Calu3 (cell line): ENCODE data around the gene TMSB4X. TPM values are rescaled to one million over a fixed set of nuclear protein-coding genes. Genes with fewer than 3 reads are reported as not detected.

ENCODE experiments used
- BruUV-seq: library from RNA; stranded (reverse); fragments of 400-500 nt; replicated peaks from 2 replicates; lab custom pipeline; 2021; lab: Mats Ljungman, UMichigan
- CTCF ChIA-PET: fragments of 300-600 bp; sonication (Branson Sonifier 250); formaldehyde crosslinking; loops from one replicate; lab custom pipeline; 2022; ENCODE audit warnings: antibody characterized with exemption; lab: Charles Lee
- DNase-seq: peaks from one replicate; pipeline ENCODE4 v3.0.0; 2022
- H3K27ac Mint-ChIP-seq: one replicate; pipeline ENCODE4 v1.8.0; 2022; ENCODE audit warnings: mixed read lengths; ENCODE audit not compliant: unreplicated experiment
- H3K27me3 Mint-ChIP-seq: one replicate; pipeline ENCODE4 v1.8.0; 2022; ENCODE audit warnings: mixed read lengths; ENCODE audit not compliant: unreplicated experiment
- H3K36me3 Mint-ChIP-seq: one replicate; pipeline ENCODE4 v1.8.0; 2022; ENCODE audit warnings: mild to moderate bottlenecking, moderate library complexity, mixed read lengths; ENCODE audit not compliant: insufficient read depth, unreplicated experiment
- H3K4me1 Mint-ChIP-seq: one replicate; pipeline ENCODE4 v1.8.0; 2022; ENCODE audit warnings: mild to moderate bottlenecking, low read depth, mixed read lengths; ENCODE audit not compliant: unreplicated experiment
- H3K4me3 Mint-ChIP-seq: one replicate; pipeline ENCODE4 v1.8.0; 2022; ENCODE audit warnings: mild to moderate bottlenecking, low read depth, moderate library complexity, mixed read lengths; ENCODE audit not compliant: unreplicated experiment
- H3K9me3 Mint-ChIP-seq: one replicate; pipeline ENCODE4 v1.8.0; 2022; ENCODE audit warnings: low read depth, mixed read lengths; ENCODE audit not compliant: unreplicated experiment
- intact Hi-C: fragments of 100-400 bp; cut with micrococcal nuclease; formaldehyde crosslinking; loops from one replicate; pipeline ENCODE4 v1.10.0; 2022; ENCODE audit not compliant: unreplicated experiment
- total RNA-seq: library from RNA; stranded (reverse); gene quantifications from 2 replicates; pipeline ENCODE4 v1.2.3, GENCODE V29; 2022
- TF ChIP-seq, protein P1 (sequence below): fragments of 200-600 bp; IDR thresholded peaks from one replicate; pipeline ENCODE4 v1.8.0; 2022; ENCODE audit warnings: antibody characterized with exemption; ENCODE audit not compliant: unreplicated experiment

The TMSB4X gene
- total RNA-seq, 1 experiment from 2014 or later: 5,274 TPM

DNA sequence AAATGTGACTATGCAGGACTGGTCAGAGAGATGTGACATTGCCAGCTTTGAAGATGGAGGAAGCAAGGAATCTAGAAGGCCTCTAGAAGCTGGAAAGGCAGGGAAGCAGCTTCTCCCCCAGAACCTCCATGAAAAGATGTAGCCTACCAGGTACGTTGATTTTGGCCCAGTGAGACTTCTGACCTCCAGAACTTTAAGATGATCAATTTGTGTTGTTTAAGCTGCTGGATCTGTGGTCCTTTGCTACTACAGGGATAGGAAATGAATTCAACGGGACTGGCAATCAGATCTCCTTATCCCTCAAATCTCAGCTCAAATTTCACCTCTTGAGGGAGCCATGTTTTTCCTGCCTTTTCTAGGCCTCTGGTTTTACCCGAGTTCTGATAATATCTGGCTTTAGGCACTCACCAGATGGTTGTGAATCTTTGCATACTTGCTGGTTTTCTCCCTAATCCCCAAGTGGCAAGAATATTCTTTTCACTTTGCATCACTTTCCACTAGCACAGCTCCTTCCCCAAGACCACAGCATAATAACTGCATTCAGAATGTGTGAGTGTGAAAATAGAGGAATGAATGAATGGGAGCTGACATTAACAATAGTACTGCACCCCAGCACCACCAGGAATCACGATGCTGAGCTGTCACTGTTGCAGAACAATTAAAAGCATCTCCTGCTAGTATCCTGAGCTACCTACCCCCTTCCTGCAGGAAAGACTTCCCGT is 25.5 kb upstream of the TMSB4X start:
- CTCF ChIA-PET: interaction anchor here (0.9 kb wide), 1 partner anchor 45 kb away, joined by 3 read pairs; no protein-coding TSS in a partner anchor
- BruUV-seq: TSS peak; percentile 95
- peak overlapping the region; percentile 99 for H3K27ac Mint-ChIP-seq

DNA sequence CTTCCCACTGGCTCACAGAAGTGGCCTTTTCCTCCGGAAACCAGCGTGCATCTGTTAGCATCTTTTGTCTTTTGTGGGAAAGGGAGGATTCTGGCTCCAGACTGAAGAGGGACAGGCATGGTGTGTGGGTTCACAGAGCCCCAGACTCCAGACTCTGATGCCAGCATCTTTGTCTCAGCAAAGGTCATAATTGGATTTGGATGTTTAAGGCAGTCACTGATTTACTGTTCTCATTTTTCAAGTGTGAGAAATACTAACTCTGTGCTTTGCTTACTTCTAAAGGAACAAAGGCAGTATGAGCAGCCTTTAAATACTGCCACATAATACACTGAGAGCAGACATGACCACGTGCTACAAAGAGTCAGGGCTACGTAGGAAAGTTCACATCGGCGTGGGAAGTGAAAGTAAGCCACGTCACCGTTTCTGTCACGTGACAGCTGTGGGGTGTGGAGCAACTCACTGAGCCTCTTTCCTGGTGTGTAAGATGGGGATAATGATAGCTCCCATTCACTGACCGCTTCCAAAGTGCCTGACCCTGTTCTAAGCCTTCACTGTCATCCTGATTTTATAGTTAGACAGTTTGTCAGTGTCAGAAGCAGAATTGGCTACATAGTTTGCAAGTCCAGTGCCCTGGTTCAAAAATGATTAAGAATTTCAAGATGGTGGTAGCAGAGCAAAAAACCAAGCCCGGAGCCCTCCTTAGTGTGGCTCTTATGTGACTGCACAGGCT is 24.8 kb upstream of the TMSB4X start:
- intact Hi-C loops: loop anchor here (10.0 kb wide), 1 partner anchor 695 kb away; no protein-coding TSS in a partner anchor
- DNase-seq: peak; percentile 75

More for the DNA sequence above, 25.5 kb upstream of the TMSB4X start:
- H3K4me3 Mint-ChIP-seq: no peak overlapping the region
- H3K27me3 Mint-ChIP-seq: no peaks in the 10 kb centered on the region
- TF ChIP-seq, protein P1, sequence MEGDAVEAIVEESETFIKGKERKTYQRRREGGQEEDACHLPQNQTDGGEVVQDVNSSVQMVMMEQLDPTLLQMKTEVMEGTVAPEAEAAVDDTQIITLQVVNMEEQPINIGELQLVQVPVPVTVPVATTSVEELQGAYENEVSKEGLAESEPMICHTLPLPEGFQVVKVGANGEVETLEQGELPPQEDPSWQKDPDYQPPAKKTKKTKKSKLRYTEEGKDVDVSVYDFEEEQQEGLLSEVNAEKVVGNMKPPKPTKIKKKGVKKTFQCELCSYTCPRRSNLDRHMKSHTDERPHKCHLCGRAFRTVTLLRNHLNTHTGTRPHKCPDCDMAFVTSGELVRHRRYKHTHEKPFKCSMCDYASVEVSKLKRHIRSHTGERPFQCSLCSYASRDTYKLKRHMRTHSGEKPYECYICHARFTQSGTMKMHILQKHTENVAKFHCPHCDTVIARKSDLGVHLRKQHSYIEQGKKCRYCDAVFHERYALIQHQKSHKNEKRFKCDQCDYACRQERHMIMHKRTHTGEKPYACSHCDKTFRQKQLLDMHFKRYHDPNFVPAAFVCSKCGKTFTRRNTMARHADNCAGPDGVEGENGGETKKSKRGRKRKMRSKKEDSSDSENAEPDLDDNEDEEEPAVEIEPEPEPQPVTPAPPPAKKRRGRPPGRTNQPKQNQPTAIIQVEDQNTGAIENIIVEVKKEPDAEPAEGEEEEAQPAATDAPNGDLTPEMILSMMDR: no peak
- intact Hi-C loops: loop anchor here (10.0 kb wide), 1 partner anchor 695 kb away; no protein-coding TSS in a partner anchor
- H3K36me3 Mint-ChIP-seq: peaks cover 32% of the 10 kb centered on the region
- no peak for DNase-seq
- H3K9me3 Mint-ChIP-seq: peaks cover 3% of the 10 kb centered on the region
- H3K4me1 Mint-ChIP-seq: peaks cover 39% of the 10 kb centered on the region

DNA sequence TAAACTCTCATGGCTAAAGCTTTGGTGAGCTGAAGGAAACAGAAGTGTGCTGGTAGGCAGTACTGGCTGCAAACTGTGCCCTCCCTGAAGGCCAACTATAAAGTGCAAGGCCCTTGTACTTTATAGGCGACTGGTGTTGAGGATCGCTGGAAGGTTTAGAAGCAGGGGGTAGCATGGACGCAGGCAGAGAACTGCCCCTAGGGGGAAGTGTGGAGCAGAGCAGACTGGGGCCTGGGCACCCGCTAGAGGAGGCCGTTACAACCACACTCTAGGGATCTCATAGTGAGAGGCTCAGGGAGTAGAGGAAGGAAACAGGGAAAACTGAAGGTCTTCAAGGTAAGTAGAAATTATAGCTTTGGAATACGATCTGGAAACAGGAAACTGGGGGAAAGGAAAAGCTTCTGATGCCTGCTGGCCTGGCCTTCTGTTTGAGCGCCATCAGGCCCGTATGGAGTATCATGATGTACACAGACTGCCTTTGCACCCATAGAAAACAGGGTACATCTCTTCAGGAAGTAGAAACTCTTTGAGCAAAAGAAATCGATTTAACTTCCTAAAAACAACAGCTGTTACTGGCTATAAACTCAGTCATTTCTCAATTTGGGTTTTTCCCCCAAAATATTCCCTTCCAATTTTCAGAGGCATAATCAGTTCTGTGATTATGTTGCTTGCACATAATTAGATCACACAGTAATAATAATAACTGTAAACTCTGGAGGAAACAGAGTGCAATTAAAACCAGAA is 23.9 kb upstream of the TMSB4X start:
- H3K36me3 Mint-ChIP-seq: peaks cover 43% of the 10 kb centered on the region
- intact Hi-C loops: no loop called here
- no TSS peak for BruUV-seq
- H3K4me1 Mint-ChIP-seq: peaks cover 34% of the 10 kb centered on the region
- peak overlapping the region; percentile 37 for H3K4me3 Mint-ChIP-seq
- peaks cover 3% of the 10 kb centered on the region for H3K9me3 Mint-ChIP-seq
- TF ChIP-seq, protein P1: no peak
- peak; percentile 55 for DNase-seq
- no peaks in the 10 kb centered on the region for H3K27me3 Mint-ChIP-seq
- peak overlapping the region; percentile 99 for H3K27ac Mint-ChIP-seq
- CTCF ChIA-PET: interaction anchor here (1.0 kb wide), 1 partner anchor 537 kb away, joined by 3 read pairs; no protein-coding TSS in a partner anchor

More for the DNA sequence above, 24.8 kb upstream of the TMSB4X start:
- peaks cover 3% of the 10 kb centered on the region for H3K9me3 Mint-ChIP-seq
- H3K4me3 Mint-ChIP-seq: peak overlapping the region; percentile 37
- H3K27me3 Mint-ChIP-seq: no peaks in the 10 kb centered on the region
- H3K36me3 Mint-ChIP-seq: peaks cover 35% of the 10 kb centered on the region
- TF ChIP-seq, protein P1: no peak
- peaks cover 39% of the 10 kb centered on the region for H3K4me1 Mint-ChIP-seq
- CTCF ChIA-PET: interaction anchor here (0.9 to 1.0 kb wide), 2 partner anchors 44 to 537 kb away, joined by 3 read pairs; no protein-coding TSS in a partner anchor
- H3K27ac Mint-ChIP-seq: peak overlapping the region; percentile 99
- BruUV-seq: no TSS peak

DNA sequence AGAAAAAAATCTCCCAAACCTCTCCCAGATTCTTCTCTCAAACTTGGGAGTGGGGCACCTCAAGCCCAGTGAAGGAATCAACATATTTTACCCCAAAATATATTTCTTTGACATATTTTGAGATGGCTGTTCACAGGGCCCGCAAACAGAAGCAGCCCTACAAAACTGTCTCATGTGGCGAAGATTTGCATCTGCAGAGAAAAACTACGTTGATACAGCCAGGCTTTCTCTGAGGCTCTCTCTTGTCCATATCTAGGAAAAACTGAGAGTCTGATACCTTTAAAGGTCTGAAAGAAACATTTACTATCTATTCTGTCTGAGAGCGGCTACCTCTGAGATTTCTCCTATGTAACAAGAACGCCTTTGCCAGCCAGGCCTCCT is 23.3 kb upstream of the TMSB4X start:
- TF ChIP-seq, protein P1: no peak
- intact Hi-C loops: no loop called here
- peaks cover 47% of the 10 kb centered on the region for H3K36me3 Mint-ChIP-seq
- DNase-seq: no peak
- peaks cover 34% of the 10 kb centered on the region for H3K4me1 Mint-ChIP-seq
- CTCF ChIA-PET: no interaction called here
- BruUV-seq: no TSS peak
- H3K4me3 Mint-ChIP-seq: no peak overlapping the region
- H3K9me3 Mint-ChIP-seq: peaks cover 3% of the 10 kb centered on the region
- H3K27ac Mint-ChIP-seq: peak overlapping the region; percentile 99
- H3K27me3 Mint-ChIP-seq: no peaks in the 10 kb centered on the region
